Right atrium auricular region (tissue), 2 donors: Measurements from ENCODE around the gene CFAP20DC. TPM values are rescaled to one million over a fixed set of nuclear protein-coding genes. Genes with fewer than 3 reads are reported as not detected.
"Not testable (repeated sequence)": the region's sequence is repeated elsewhere in the genome, so short reads cannot be mapped to it uniquely, and the experiment has no call there.

Source experiments
- DNase-seq: peaks from one replicate; pipeline ENCODE4 v3.0.0-alpha.2; 2019; ENCODE audit warnings: low spot score
- H3K27ac ChIP-seq, 2 donors: fragments of 200-600 bp; sonication (generic); 1 replicate in 1 of 2; 2 replicates in 1 of 2; pipeline ENCODE4 v1.5.1; 2016 to 2019
- H3K27me3 ChIP-seq, 2 donors: fragments of 200-600 bp; sonication (generic); one replicate each; pipeline versions ENCODE4 v1.5.1 to v1.6.0; 2017 to 2019
- H3K36me3 ChIP-seq: fragments of 200-600 bp; sonication (generic); one replicate; pipeline ENCODE4 v1.5.1; 2016
- H3K4me1 ChIP-seq, 2 donors: fragments of 200-600 bp; sonication (generic); one replicate each; pipeline versions ENCODE4 v1.5.1 to v1.6.0; 2017 to 2019
- H3K4me3 ChIP-seq, 2 donors: fragments of 200-600 bp; sonication (generic); 1 replicate in 1 of 2; 2 replicates in 1 of 2; pipeline ENCODE4 v1.5.1; 2017 to 2019; ENCODE audit warnings: mild to moderate bottlenecking in 1 of 2, moderate library complexity in 1 of 2
- H3K9me3 ChIP-seq, 2 donors: fragments of 200-600 bp; sonication (generic); one replicate each; pipeline ENCODE4 v1.5.1; 2019
- total RNA-seq, 2 donors: library from RNA; depleted of rRNA; stranded (reverse); fragments of >200 nt; gene quantifications; one replicate each; pipeline ENCODE4 v1.1.0, GENCODE V29; 2016
- TF ChIP-seq, protein P1 (sequence below), 2 donors: fragments of 200-600 bp; sonication (generic); IDR thresholded peaks; one replicate each; pipeline ENCODE4 v1.5.1; 2019; ENCODE audit warnings: antibody characterized with exemption in 2 of 2

Gene CFAP20DC
- total RNA-seq, 2 donors from 2014 or later, result not detected

DNA sequence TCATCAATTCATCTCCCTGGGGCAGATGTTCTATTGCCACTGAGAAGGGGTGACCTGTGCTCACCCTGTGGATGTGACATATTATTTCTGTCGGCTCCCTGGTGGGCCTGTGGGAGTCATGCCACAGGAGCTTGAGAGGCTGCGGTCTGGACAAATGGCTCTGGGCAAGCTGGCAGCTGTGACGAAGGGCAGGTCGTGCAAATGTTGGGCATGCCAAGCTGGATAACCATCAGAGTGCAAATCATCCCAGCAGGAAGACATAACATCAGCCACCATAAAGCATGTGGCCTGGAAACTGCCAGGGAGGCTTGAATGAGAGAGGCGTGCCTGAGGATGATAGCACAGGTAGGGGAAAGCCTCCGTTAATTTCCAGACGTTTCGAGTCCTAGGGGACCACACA lies 338.0 kb downstream of the CFAP20DC start:
- no peak for DNase-seq
- Histone ChIP-seq H3K9me3 (no peaks in the 10 kb centered on the region), H3K27me3 (no peaks in the 10 kb centered on the region), H3K36me3 (no peaks in the 10 kb centered on the region), H3K4me3 (no peak overlapping the region), H3K27ac (no peak overlapping the region), H3K4me1 (no peaks in the 10 kb centered on the region)
- TF ChIP-seq, protein P1, sequence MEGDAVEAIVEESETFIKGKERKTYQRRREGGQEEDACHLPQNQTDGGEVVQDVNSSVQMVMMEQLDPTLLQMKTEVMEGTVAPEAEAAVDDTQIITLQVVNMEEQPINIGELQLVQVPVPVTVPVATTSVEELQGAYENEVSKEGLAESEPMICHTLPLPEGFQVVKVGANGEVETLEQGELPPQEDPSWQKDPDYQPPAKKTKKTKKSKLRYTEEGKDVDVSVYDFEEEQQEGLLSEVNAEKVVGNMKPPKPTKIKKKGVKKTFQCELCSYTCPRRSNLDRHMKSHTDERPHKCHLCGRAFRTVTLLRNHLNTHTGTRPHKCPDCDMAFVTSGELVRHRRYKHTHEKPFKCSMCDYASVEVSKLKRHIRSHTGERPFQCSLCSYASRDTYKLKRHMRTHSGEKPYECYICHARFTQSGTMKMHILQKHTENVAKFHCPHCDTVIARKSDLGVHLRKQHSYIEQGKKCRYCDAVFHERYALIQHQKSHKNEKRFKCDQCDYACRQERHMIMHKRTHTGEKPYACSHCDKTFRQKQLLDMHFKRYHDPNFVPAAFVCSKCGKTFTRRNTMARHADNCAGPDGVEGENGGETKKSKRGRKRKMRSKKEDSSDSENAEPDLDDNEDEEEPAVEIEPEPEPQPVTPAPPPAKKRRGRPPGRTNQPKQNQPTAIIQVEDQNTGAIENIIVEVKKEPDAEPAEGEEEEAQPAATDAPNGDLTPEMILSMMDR (IDR thresholded peaks at IDR 0.05), result no peak

DNA sequence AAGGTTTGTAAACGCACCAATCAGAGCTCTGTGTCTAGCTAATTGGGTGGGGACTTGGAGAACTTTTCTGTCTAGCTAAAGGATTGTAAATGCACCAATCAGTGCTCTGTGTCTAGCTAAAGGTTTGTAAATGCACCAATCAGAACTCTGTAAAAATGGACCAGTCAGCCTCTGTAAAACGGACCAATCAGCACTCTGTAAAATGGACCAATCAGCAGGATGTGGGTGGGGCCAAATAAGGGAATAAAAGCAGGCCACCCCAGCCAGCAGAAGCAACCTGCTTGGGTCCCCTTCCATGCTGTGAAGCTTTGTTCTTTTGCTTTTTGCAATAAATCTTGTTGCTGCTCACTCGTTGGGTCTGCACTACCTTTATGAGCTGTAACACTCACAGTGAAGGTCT lies 340.8 kb downstream of the CFAP20DC start:
- not testable (repeated sequence) for DNase-seq, H3K27ac ChIP-seq, H3K27me3 ChIP-seq, H3K4me1 ChIP-seq, H3K36me3 ChIP-seq, H3K9me3 ChIP-seq, H3K4me3 ChIP-seq

DNA sequence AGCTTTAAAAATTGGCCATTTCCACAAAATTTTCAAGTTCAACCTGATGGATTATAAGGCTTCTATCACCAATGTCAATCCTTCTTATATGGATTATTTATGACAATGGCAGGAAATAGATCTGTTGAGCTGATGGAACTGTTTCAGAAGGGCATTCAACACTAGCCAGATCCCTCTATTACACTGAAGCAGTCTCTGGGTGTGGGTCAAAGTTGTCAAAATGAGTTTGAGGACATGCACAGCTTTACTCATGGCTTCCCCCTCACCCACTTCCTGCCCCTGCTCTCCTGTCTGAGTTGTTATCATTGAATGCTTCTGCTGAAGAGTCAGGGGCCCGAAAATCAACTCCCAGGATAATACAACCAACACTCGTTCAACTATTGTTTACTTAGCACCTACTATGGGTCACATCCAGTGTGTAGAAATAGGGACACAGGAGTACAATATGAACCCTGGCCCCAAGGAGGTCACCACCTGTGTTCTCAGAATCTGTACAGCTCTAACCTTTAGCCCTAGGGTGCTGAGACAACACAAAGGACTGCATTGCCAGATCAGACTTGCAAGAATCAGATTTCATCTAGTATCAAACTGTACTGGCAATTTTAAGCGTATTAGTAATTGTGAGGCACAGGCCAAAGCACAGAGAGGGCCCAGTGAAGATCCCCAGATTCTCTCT lies 341.6 kb downstream of the CFAP20DC start:
- TF ChIP-seq, protein P1 (IDR thresholded peaks at IDR 0.05), result no peak
- Histone ChIP-seq H3K27ac (no peak overlapping the region), H3K4me3 (no peak overlapping the region)

DNA sequence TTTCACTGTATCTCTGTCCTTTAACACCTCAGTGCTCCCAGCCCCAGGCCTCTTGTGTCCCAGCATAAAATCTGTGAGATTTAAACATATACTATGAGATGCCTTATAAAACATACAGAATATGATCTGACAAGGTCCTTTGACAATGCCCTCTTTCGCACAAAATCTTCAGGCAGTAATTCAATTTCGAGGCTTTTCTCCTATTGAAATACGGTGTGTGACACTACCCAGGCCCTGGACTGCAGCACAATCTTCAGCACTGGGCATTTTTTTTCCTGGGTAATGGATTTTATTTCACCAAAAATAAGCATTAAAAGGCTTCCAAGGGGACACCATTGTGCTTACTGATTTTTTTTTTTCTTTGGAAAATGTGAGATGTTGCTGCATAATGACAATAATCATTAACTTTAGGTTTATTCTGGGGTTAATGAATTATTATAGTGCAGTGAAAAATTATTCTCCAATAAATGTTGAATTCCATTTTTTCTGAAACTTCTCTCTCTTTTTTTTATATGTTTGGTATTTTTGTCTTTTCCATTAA lies 342.4 kb downstream of the CFAP20DC start:
- Histone ChIP-seq H3K27ac (no peak overlapping the region), H3K27me3 (no peaks in the 10 kb centered on the region)
- no peak for DNase-seq

More for the DNA sequence above, 341.6 kb downstream of the CFAP20DC start:
- Histone ChIP-seq H3K9me3 (no peaks in the 10 kb centered on the region), H3K36me3 (no peaks in the 10 kb centered on the region), H3K4me1 (no peaks in the 10 kb centered on the region), H3K27me3 (no peaks in the 10 kb centered on the region)
- DNase-seq, result no peak

DNA sequence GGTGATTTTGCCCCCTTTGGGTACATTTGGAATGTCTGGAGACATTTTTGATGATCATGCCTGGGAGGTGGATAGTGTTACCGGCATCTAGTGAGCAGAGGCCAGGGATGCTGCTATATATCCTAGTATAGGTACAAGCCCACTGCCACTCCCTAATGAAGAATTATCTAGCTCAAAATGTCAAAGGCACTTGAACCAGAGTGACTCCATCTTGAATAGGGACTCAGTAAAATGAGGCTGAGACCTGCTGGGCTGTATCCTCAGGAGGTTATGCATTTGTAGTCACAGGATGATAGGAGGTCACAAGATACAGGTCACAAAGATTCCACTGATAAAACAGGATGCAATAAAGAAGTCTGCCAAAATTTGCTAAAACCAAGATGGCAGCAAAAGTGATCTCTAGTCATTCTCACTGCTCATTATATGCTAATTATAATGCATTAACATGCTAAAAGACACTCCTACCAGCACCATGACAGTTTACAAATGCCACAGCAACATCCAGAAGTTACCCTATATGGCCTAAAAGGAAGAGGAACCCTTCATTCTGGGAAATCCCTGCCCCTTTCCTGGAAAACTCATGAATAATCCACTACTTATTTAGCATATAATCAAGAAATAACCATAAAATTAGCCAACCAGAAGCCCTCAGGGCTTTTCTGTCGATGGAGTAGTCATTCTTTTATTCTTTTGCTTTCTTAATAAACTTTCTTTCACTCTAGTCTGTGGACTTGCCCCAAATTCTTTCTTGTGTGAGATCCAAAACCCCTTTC lies 343.2 kb downstream of the CFAP20DC start:
- no peaks in the 10 kb centered on the region for H3K4me1 ChIP-seq
- no peak overlapping the region for H3K27ac ChIP-seq
- no peak for DNase-seq
- no peaks in the 10 kb centered on the region for H3K36me3 ChIP-seq
- no peaks in the 10 kb centered on the region for H3K9me3 ChIP-seq
- H3K4me3 ChIP-seq, result no peak overlapping the region
- TF ChIP-seq, protein P1 (IDR thresholded peaks at IDR 0.05), result no peak
- no peaks in the 10 kb centered on the region for H3K27me3 ChIP-seq

More for the DNA sequence above, 342.4 kb downstream of the CFAP20DC start:
- Histone ChIP-seq H3K4me3 (no peak overlapping the region), H3K4me1 (no peaks in the 10 kb centered on the region), H3K9me3 (no peaks in the 10 kb centered on the region), H3K36me3 (no peaks in the 10 kb centered on the region)
- TF ChIP-seq, protein P1 (IDR thresholded peaks at IDR 0.05), result no peak

DNA sequence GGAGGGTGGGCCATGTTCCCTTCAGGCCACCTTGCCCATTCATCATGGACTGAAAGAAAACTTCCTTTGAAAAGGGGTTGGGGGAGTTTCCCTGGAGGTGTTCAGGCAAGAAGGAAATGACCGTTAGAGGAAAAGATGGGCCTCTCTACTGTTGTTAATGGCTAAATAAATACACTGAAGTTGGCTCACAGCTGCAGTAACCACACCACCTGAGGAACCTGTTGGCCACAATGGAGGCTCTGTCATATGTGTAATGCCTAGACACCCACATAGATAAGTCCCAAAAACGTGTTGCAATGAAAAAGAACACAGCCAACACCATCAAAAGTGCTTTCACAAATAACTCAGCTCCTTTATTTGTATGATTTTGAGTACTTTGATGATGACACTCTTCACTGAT lies 345.1 kb downstream of the CFAP20DC start:
- Histone ChIP-seq H3K9me3 (no peaks in the 10 kb centered on the region), H3K4me3 (no peak overlapping the region), H3K27ac (no peak overlapping the region), H3K4me1 (no peaks in the 10 kb centered on the region), H3K27me3 (no peaks in the 10 kb centered on the region), H3K36me3 (no peaks in the 10 kb centered on the region)
- DNase-seq, result no peak
- TF ChIP-seq, protein P1 (IDR thresholded peaks at IDR 0.05), result no peak

DNA sequence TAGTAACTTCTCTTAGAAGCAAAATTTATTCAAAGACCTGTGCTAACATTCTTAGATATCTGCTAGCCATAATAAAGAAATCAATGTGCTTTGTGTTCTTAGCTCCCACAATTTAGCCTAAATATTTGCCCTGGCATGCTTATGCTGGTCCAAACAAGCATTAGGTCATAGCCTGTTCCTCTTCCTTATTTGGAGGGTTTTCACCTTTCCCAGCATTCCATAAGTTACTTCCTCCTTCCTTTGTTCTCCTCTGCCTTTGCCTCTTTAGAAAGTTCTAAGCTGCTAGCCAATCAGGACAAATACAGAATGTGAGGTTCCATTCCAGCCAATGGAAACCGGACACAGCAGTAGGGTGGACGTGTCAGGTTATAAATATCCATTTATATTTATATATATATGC lies 345.5 kb downstream of the CFAP20DC start:
- not testable (repeated sequence) for H3K27ac ChIP-seq, DNase-seq, H3K9me3 ChIP-seq, H3K4me1 ChIP-seq, H3K4me3 ChIP-seq, H3K36me3 ChIP-seq, H3K27me3 ChIP-seq
